Central memory CD8-positive, alpha-beta T cell (primary cell): ENCODE data around the gene SERPINA10.
A peak's percentile ranks its signal among the peaks of the same experiment; 100 is the strongest.

Experiments used
- ATAC-seq: fragments of 150-1000 bp; cut with Tn5 transposase; replicated peaks from 2 replicates; pipeline ENCODE4 v1.10.0; 2022; ENCODE audit warnings: mild to moderate bottlenecking, moderate FRiP score, moderate number of reproducible peaks; ENCODE audit not compliant: poor library complexity, severe bottlenecking; ENCODE audit errors: extremely low read depth
- DNase-seq, 2 donors: peaks; one replicate each; pipeline ENCODE4 v3.0.0; 2021; ENCODE audit warnings: low spot score in 2 of 2
- H3K27ac Mint-ChIP-seq: one replicate; pipeline ENCODE4 v1.8.0; 2022; ENCODE audit warnings: low read depth, mild to moderate bottlenecking, moderate library complexity, mixed read lengths
- H3K27me3 Mint-ChIP-seq: one replicate; pipeline ENCODE4 v1.8.0; 2022; ENCODE audit warnings: mixed read lengths
- H3K36me3 Mint-ChIP-seq: one replicate; pipeline ENCODE4 v1.8.0; 2022; ENCODE audit warnings: mild to moderate bottlenecking, moderate library complexity, mixed read lengths; ENCODE audit not compliant: insufficient read depth
- H3K4me1 Mint-ChIP-seq: one replicate; pipeline ENCODE4 v1.8.0; 2022; ENCODE audit warnings: mixed read lengths
- H3K4me3 Mint-ChIP-seq: one replicate; pipeline ENCODE4 v1.8.0; 2022; ENCODE audit warnings: mild to moderate bottlenecking, moderate library complexity, mixed read lengths
- H3K9me3 Mint-ChIP-seq: one replicate; pipeline ENCODE4 v1.8.0; 2022; ENCODE audit warnings: mixed read lengths

Gene SERPINA10

GRCh38 chr14:94292872-94293577 lies at the start of gene SERPINA10:
SERPINA10 (minus strand) TSS chr14:94293268; CDS start chr14:94290593, 2,675 bp downstream.
- Mint-ChIP-seq H3K36me3 (no peaks in the 10 kb centered on the region), H3K4me3 (no peak within 1 kb of the TSS), H3K4me1 (no peaks in the 10 kb centered on the region)

GRCh38 chr14:94342334-94342934 lies 49.4 kb upstream of the SERPINA10 start:
- Mint-ChIP-seq H3K4me1 (peaks cover 21% of the 10 kb centered on the region), H3K36me3 (no peaks in the 10 kb centered on the region), H3K27me3 (peaks cover 27% of the 10 kb centered on the region), H3K4me3 (no peak overlapping the region), H3K9me3 (no peaks in the 10 kb centered on the region), H3K27ac (peak overlapping the region; percentile 1)
- no peak for ATAC-seq
- DNase-seq: no peak

More at GRCh38 chr14:94292872-94293577, at the start of gene SERPINA10:
- ATAC-seq (no peak), DNase-seq (no peak)
- H3K27ac Mint-ChIP-seq: no peak within 1 kb of the TSS
- H3K27me3 Mint-ChIP-seq: peaks cover 33% of the 10 kb centered on the region
- H3K9me3 Mint-ChIP-seq: no peaks in the 10 kb centered on the region

- no peaks in the 10 kb centered on the region for H3K9me3 Mint-ChIP-seq
- no peak for ATAC-seq
- peaks cover 27% of the 10 kb centered on the region for H3K27me3 Mint-ChIP-seq
- H3K36me3 Mint-ChIP-seq: no peaks in the 10 kb centered on the region
- H3K4me1 Mint-ChIP-seq: peaks cover 21% of the 10 kb centered on the region
- peak overlapping the region; percentile 1 for H3K27ac Mint-ChIP-seq
- no peak overlapping the region for H3K4me3 Mint-ChIP-seq
- no peak for DNase-seq
Observed at GRCh38 chr14:94341656-94342333, 48.7 kb upstream of the SERPINA10 start.

GRCh38 chr14:94340533-94340932 lies 47.5 kb upstream of the SERPINA10 start:
- Mint-ChIP-seq H3K27me3 (peaks cover 30% of the 10 kb centered on the region), H3K9me3 (no peaks in the 10 kb centered on the region), H3K4me1 (peaks cover 15% of the 10 kb centered on the region), H3K36me3 (no peaks in the 10 kb centered on the region), H3K4me3 (no peak overlapping the region), H3K27ac (no peak overlapping the region)
- ATAC-seq: no peak
- DNase-seq: no peak

- H3K9me3 Mint-ChIP-seq: no peaks in the 10 kb centered on the region
- no peak overlapping the region for H3K27ac Mint-ChIP-seq
- no peak overlapping the region for H3K4me3 Mint-ChIP-seq
- peaks cover 9% of the 10 kb centered on the region for H3K4me1 Mint-ChIP-seq
- no peaks in the 10 kb centered on the region for H3K36me3 Mint-ChIP-seq
- no peak for DNase-seq
- H3K27me3 Mint-ChIP-seq: peaks cover 50% of the 10 kb centered on the region
- ATAC-seq: no peak
Observed at GRCh38 chr14:94338023-94338422, 45.0 kb upstream of the SERPINA10 start.

- Mint-ChIP-seq H3K27ac (no peak overlapping the region), H3K4me1 (peaks cover 9% of the 10 kb centered on the region), H3K9me3 (no peaks in the 10 kb centered on the region), H3K36me3 (no peaks in the 10 kb centered on the region), H3K4me3 (no peak overlapping the region), H3K27me3 (peaks cover 50% of the 10 kb centered on the region)
- ATAC-seq (no peak), DNase-seq (no peak)
Observed at GRCh38 chr14:94337274-94337673, 44.2 kb upstream of the SERPINA10 start.

GRCh38 chr14:94334872-94335271 lies 41.8 kb upstream of the SERPINA10 start:
- Mint-ChIP-seq H3K4me1 (no peaks in the 10 kb centered on the region), H3K36me3 (no peaks in the 10 kb centered on the region), H3K27ac (no peak overlapping the region), H3K9me3 (no peaks in the 10 kb centered on the region), H3K4me3 (no peak overlapping the region), H3K27me3 (peaks cover 38% of the 10 kb centered on the region)
- ATAC-seq: no peak
- no peak for DNase-seq

GRCh38 chr14:94332587-94332986 lies 39.5 kb upstream of the SERPINA10 start:
- H3K27me3 Mint-ChIP-seq: peaks cover 24% of the 10 kb centered on the region
- DNase-seq (no peak), ATAC-seq (no peak)
- H3K4me3 Mint-ChIP-seq: no peak overlapping the region
- no peak overlapping the region for H3K27ac Mint-ChIP-seq
- no peaks in the 10 kb centered on the region for H3K36me3 Mint-ChIP-seq
- no peaks in the 10 kb centered on the region for H3K9me3 Mint-ChIP-seq
- no peaks in the 10 kb centered on the region for H3K4me1 Mint-ChIP-seq

- Mint-ChIP-seq H3K9me3 (no peaks in the 10 kb centered on the region), H3K27ac (no peak overlapping the region), H3K4me1 (no peaks in the 10 kb centered on the region), H3K36me3 (no peaks in the 10 kb centered on the region), H3K27me3 (peaks cover 24% of the 10 kb centered on the region), H3K4me3 (no peak overlapping the region)
- ATAC-seq (no peak), DNase-seq (no peak)
Observed at GRCh38 chr14:94332063-94332583, 39.1 kb upstream of the SERPINA10 start.

GRCh38 chr14:94331462-94331861 lies 38.4 kb upstream of the SERPINA10 start:
- H3K27me3 Mint-ChIP-seq: peaks cover 24% of the 10 kb centered on the region
- no peaks in the 10 kb centered on the region for H3K36me3 Mint-ChIP-seq
- ATAC-seq (no peak), DNase-seq (no peak)
- no peak overlapping the region for H3K27ac Mint-ChIP-seq
- no peak overlapping the region for H3K4me3 Mint-ChIP-seq
- no peaks in the 10 kb centered on the region for H3K9me3 Mint-ChIP-seq
- H3K4me1 Mint-ChIP-seq: no peaks in the 10 kb centered on the region

GRCh38 chr14:94330857-94331256 lies 37.8 kb upstream of the SERPINA10 start:
- Mint-ChIP-seq H3K4me3 (no peak overlapping the region), H3K36me3 (no peaks in the 10 kb centered on the region), H3K27me3 (peaks cover 30% of the 10 kb centered on the region), H3K4me1 (no peaks in the 10 kb centered on the region), H3K9me3 (no peaks in the 10 kb centered on the region), H3K27ac (no peak overlapping the region)
- no peak for ATAC-seq
- DNase-seq: no peak

- ATAC-seq (no peak), DNase-seq (no peak)
- H3K4me1 Mint-ChIP-seq: no peaks in the 10 kb centered on the region
- H3K4me3 Mint-ChIP-seq: no peak overlapping the region
- no peak overlapping the region for H3K27ac Mint-ChIP-seq
- H3K9me3 Mint-ChIP-seq: no peaks in the 10 kb centered on the region
- no peaks in the 10 kb centered on the region for H3K36me3 Mint-ChIP-seq
- H3K27me3 Mint-ChIP-seq: peaks cover 29% of the 10 kb centered on the region
Observed at GRCh38 chr14:94330432-94330831, 37.4 kb upstream of the SERPINA10 start.

- ATAC-seq: no peak
- no peaks in the 10 kb centered on the region for H3K9me3 Mint-ChIP-seq
- no peak overlapping the region for H3K4me3 Mint-ChIP-seq
- no peaks in the 10 kb centered on the region for H3K4me1 Mint-ChIP-seq
- DNase-seq: no peak
- H3K27ac Mint-ChIP-seq: no peak overlapping the region
- H3K36me3 Mint-ChIP-seq: no peaks in the 10 kb centered on the region
- peaks cover 23% of the 10 kb centered on the region for H3K27me3 Mint-ChIP-seq
Observed at GRCh38 chr14:94329857-94330256, 36.8 kb upstream of the SERPINA10 start.
